ENCODE results near the gene THSD1.
"Not testable (repeated sequence)": the region's sequence is repeated elsewhere in the genome, so short reads cannot be mapped to it uniquely, and the experiment has no call there.

The THSD1 gene

DNA sequence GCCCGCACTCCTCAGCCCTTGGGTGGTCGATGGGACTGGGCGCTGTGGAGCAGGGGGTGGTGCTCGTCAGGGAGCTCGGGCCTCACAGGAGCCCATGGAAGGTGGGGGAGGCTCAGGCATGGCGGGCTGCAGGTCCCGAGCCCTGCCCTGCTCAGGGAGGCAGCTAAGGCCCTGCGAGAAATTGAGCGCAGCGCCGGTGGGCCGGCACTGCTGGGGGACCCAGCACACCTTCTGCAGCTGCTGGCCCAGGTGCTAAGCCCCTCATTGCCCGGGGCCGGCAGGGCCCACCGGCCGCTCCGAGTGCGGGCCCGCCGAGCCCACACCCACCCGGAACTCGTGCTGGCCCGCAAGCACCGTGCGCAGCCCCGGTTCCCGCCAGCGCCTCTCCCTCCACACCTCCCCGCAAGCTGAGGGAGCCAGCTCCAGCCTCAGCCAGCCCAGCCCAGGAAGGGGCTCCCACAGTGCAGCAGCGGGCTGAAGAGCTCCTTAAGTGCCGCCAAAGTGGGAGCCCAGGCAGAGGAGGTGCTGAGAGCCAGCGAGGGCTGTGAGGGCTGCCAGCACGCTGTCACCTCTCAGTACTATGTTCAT, 2.2 kb upstream of the THSD1 start:
- not testable (repeated sequence) for DNase-seq (ENCODE audit: low spot score)

DNA sequence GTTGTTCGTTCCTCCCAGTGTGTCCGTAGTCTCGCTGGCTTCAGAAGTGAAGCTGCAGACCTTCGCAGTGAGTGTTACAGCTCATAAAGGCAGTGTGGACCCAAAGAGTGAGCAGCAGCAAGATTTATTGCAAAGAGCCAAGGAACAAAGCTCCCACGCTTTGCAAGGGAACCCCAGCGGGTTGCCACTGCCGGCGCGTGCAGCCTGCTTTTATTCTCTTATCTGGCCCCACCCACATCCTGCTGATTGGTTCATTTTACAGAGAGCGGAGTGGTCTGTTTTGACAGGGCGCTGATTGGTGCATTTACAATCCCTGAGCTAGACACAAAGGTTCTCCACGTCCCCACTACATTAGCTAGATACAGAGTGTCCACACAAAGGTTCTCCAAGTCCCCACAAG, 1.5 kb upstream of the THSD1 start:
- DNase-seq (ENCODE audit: low spot score): not testable (repeated sequence)

DNA sequence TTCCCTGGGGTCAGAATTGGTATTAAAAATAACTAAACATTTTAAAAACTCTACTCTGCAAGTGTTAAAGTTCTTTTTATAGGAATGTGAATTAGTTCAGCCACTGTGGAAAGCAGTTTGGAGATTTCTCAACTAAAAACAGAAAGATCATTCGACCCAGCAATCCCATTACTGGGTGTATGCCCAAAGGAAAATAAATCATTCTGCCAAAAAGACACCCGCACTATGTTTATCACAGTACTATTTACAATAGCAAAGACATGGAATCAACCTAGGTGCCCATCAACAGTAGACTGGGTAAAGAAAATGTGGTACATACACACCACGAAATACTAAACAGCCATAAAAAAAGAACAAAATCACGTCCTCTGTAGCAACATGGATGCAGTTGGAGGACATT, 657 bp upstream of the THSD1 start:
- DNase-seq (ENCODE audit: low spot score): no peak

DNA sequence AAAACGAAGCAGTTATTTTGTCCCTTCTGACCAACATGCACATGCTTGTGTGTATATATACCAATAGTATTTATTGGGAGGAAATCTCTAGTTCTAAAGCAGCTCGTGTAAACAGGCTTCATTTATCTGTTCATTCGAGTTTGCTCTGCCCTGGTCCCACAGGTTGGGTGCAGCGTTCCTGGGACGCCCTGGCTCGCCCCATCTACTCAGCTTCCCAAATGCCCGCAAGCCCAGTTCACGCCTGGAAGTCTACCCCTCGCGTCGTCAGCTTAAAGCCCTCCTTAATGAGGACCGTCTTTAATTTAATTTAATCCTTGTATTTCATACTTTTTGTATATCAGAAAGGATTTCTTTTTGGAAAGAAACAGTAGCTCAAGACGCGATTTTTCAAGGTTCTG, 604 bp downstream of the THSD1 start:
- DNase-seq (ENCODE audit: low spot score): no peak

DNA sequence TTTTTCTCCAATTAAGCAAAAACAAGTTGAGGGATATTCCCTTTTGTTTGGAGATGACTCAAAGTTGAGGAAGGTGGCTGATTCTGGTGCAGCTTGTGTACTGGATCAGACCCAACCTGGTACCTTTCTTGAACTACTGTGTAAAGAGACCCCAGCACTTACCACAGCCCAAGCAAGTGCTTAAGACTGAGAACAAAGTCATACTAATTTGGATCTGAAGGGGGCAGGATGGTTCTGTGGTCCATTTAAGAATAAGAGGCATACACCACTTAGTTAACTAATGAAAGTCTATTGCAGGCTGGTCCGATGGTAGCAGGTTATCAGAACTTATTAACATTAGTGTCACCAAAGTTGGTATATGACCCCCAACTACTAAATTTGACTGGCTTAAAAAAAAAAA, 6.3 kb downstream of the THSD1 start:
- no peak for DNase-seq (ENCODE audit: low spot score)

DNA sequence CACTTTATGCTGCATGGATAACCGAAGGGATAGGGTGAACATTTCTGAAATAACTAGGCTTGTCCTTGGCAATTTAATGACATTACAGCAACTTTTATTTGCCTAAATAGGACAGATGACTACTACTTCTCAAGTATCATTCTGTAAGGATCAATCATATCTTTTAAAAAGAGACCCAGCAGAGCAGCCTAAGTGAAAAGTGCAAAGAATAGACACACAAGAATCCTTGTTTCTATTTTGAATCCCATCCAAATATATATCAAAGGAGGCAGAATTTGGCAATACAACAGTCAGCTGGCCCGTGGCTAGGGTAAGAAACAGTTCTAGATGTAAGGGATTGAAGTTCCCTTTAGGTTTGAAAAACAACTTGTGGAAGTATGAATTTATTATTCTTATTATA, 6.9 kb downstream of the THSD1 start:
- DNase-seq (ENCODE audit: low spot score): no peak

DNA sequence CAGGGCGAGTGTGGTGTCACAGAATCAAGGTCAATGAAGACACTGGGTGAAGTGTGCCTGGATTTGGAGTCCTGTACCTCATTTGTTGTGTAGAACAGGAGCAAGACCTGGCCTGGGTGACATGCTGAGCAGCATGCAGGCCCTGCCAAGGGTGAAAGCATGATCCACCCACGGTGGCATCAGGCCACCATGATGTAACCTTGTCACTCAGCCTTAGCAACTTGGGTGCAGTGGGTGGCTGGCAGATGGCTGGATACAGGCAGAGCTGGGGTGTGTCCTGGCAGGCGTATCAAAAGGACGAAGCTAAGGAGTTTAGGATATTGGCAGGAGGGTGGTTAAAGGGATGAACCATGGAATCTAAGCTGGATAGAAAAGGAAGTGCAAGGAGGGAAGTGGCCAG, 10.3 kb downstream of the THSD1 start:
- DNase-seq (ENCODE audit: low spot score): no peak

DNA sequence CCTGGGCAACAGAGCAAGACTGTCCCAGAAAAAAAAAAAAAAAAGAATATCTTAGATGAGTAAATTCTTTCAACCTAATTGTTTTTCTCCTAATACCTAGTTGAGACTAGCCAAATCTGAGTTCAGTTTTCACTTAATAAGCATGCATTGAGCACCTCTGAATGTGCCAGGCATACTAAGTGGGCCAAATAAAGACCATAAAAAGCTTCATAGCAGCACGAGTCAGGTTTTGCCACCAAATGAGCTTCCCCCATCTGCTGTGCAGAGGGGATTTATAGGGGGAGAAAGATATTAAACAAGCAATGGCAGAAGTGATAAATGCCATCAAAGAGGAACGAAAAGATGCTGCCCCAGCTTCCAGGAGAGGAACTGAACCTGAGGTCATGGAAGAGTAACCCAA, 11.4 kb downstream of the THSD1 start:
- DNase-seq (ENCODE audit: low spot score): no peak

DNA sequence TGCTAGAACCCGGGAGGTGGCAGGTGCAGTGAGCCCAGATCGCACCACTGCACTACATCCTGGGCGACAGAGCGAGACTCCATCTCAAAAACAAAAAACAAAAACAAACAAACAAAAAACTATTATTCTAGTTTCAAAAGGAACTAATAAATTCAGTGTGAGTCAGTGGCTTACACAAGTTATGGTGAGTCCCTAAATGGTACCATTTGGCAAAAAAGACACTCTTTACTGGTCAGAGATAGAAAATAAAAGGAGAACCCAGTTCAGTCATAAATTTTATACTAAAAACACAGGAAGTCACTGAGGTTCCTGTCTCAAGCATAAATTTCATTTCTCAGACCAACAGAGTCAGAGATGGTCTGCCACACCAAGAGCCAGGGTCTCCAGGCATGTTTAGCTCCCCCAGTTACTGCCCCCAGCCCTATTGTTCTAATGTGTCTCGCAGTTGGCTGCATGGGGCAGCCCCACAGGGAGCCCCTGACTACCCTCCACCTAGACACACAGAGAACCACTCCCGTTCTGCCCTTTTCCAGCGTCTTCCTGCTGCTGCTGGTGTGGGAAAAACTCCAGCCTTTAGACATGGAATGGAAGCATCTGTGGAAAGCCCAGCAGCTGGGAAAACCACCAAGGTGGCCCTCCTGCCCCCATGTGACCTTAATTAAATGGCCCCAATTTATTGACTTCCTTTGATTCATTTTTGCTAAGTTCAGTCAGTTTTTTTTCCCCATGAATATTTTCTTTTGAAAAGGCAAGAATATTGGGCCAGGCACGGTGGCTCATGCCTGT, 12.2 kb downstream of the THSD1 start:
- DNase-seq (ENCODE audit: low spot score): no peak

DNA sequence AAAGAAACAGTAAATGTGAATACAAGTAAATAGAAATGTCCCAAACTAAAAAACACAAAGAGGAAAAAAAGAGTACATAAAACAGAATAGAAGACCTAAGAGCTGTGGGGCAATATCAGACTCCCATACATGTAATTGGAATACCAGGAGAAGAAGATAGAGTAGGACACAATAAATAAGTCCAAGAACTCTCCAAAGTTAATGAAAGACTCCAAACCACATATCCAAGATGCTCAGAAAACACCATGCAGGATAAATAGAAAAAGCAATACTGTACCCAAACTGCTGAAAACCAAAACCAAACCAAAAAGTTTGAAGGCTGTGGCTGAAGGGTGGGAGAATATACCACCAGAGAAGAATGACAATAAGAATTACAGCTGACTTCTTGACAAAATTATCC, 18.3 kb downstream of the THSD1 start:
- no peak for DNase-seq (ENCODE audit: low spot score)

DNA sequence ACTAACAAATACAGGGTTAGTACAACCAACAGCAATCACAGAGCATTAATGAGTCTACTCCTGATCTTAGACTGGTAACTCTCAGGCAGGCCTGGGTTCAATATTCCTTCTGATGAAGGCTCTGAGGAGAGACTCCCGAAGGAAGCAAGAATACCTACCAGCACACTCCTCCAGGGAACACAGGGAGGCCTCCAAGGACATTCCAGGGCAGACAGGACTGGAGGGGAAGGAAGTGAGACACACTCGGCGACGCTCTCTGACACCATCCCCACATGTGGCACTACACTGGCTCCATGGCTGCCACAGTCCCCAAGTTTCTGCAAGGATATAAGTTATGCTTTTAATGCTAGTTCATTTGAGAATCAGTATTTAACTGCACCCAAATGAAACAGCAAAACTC, 20.1 kb downstream of the THSD1 start:
- DNase-seq (ENCODE audit: low spot score): no peak

DNA sequence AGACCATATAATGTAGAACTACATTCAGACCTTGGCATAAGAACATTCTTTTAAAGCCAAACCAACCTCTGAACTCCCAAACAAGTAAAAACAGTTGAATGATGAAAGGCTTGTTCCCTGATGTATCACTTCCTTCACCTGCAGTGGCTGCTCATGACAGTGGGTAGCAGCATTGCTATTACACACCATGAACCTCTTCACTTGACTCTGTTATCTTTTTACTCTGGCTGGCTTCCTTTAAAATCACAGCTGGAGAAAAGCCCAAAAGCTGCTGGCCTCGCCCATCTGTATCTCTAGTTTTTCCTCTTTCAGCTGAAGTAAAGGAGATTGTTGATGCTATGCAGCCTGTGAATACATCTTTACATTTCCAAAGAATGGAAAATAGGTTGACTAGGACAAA, 22.6 kb downstream of the THSD1 start:
- DNase-seq (ENCODE audit: low spot score): no peak

DNA sequence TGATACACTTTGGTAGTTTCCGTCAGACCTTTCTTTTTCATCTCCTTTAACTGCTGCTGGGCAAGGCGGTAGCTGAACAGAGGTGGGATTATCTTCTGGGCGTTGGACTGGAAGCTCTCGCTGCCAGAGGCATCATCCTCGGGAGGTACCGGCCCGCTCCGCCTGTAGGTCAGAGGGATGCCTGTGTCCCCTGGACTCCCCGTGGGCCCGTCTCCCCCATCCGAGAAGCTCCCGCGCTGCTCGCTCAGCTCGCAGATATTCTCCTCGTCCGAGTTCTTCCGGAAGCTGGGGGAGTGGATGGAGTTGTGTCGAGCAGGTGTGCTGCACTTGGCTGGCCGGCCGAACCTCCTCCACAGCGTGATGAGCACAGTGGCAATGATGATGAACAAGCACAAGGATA, 27.7 kb downstream of the THSD1 start:
- no peak for DNase-seq (ENCODE audit: low spot score)

DNA sequence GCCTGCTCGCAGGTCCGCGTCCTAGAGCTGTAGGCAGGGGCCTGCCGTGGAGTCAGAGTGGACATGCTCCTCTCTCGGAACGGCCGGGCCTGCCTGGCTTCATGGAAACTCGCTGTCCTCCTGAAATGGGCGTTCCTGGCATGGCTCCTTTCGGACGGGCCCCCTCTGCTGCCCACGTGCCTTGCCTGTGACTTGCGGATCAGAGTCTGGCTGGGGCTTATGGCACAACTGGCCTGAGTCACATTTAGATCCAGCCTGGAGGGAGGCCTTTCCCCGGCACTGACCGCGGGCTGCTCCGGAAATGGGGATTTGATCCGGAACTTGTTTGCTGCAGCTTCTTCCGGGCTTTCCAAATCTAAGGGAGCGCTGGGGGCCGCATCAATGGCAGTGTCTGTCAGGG, 28.1 kb downstream of the THSD1 start:
- DNase-seq (ENCODE audit: low spot score): no peak

DNA sequence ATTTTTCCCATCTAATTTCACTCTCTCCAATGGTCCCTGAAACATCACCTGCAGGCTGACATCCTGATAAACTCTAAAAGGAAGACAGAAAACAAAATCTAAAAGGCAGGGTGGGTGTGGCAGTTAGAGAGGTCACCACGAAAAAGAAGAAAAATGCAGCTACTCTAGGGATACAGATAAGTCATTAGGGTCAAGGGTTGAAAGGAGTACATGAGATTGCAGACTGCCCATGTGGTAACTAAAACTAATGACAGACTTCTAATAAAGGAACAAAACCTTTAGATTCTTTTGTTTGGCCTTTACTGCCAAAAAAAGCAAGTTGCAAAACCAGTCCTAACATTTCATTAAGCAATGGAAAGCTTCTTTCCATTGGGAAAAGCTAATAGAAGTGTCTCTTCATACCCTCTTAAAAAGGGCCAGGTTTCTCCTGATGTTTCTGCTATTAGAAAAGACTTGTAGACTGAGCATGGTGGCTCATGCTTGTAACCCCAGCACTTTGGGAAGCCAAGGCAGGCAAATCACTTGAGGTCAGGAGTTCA, 31.0 kb downstream of the THSD1 start:
- no peak for DNase-seq (ENCODE audit: low spot score)

DNA sequence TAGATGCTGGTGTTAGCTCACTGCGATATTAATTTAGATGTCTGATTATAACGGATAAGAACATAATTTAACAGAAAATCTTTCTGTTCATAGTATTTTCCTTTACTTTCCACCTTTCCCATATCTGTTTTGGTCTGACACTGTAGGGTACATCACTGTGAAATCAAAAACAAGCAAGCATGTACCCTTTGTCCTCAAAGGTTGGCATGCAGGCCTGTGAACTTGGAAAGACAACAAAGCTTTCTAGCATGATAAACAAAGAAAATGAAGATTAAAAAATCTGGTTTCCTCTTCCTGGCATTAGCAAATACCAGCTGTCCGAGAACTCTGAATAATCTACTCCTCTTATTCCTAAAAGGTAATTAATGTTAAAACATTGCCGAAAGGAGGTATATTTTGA, 31.6 kb downstream of the THSD1 start:
- DNase-seq (ENCODE audit: low spot score): no peak

DNA sequence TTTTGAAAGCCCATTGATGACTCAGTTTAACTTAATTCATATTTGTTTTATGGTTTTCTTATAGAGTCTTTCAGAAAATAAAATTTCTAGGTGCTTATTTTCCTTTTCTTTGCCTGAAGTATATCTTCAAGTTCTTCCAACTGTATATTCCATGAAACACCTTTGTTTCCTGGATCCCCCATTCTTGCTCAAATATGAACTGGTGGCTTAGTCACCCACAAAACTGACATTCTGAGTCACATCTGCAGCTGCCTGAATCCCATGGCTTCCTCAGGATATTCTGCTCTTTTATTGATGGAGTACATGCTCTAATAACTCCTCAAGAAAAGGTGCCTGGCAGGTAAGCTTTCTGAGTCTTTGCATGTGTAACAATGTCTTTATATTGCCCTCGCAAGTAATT, 32.7 kb downstream of the THSD1 start:
- DNase-seq (ENCODE audit: low spot score): not testable (repeated sequence)

DNA sequence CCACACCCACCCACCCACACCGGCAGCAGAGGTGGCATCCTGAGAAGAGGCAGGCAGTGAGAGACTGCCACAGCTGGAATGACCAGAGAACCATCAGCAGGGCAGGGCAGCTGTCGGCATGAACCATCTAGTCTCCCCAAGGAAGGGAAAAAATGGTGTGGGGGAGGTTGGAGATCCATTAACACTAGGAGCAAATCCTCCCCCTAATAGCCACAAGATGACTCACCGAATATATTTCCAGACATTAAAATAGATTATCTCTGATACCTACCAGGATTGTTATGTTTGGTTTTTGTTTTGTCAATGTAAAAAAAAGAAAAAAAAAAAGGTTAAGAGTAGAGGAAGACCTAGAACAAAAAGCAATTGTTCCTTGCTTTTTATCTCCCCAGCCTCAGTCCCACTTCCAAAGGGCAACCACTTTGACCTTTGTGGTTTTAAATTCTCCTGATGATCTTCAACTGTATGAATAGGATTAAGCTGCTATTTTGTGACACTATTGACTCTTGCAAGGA, 34.2 kb downstream of the THSD1 start:
- no peak for DNase-seq (ENCODE audit: low spot score)

DNA sequence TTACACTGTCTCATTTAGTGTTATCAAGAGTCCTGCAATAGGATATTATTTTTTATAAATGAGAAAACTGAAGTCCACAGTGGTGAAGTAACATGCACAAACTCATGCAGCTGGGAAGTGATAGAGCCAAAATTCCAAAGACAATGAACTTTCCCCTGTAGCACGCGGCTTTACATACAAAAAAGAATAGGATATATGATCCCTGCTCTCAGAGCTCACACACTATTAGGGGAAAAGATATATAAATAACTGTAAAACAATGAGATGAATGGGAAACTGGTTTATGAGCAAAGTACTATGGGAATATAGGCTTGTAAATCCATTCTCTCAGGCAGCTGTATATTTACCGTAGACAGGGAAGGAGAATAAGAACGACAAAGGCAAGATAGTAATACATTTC, 39.7 kb downstream of the THSD1 start:
- DNase-seq (ENCODE audit: low spot score): no peak

DNA sequence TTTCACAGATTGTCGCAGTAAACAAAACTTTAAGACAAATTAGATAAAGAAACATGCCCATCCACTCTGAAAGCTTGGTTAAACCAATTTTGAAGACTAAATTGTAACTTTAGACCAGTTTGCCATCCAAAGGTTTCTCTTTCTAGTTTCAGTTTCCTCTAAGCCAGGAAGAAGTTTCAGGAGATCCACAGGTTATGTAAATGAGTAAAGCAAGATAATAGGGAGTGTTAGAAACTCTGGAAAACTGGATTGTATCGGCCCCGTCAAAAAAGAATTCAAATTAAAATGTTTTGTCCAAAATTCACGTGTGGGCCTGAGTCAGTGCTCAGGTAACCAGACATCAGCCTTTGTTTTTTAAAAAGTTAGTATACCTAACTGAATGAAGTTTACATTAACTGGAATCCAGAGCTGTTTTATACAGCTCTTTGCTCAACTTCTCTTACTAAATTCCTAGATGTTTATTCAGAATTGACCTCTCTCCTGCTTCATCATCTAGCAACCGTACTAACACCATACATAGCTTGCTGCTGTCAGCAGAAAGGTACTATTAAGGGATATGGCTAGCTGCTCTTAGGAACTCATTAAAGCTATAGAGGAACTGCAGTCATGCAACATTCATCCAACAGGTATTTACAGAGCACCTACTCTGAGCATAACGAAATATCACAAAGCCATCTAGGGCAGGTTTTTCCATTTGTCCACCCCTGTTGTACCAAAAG, 43.6 kb downstream of the THSD1 start:
- not testable (repeated sequence) for DNase-seq (ENCODE audit: low spot score)

DNA sequence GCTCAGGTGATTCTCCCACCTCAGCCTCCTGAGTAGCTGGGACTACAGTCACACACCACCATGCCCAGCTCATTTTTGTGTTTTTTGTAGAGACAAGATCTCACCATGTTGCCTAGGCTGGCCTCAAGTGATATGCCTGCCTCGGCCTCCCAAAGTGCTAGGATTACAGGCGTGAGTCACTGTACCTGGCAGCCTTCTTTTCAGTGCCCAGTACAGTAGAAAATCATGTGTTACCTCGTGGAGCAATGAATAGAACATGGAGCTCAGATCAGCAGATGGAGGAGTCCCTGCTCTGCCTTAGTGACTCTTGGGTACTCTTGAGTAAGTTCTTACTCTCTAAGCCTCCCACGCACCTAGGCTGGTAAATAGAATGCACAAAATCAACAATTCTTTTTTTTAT, 44.7 kb downstream of the THSD1 start:
- no peak for DNase-seq (ENCODE audit: low spot score)

DNA sequence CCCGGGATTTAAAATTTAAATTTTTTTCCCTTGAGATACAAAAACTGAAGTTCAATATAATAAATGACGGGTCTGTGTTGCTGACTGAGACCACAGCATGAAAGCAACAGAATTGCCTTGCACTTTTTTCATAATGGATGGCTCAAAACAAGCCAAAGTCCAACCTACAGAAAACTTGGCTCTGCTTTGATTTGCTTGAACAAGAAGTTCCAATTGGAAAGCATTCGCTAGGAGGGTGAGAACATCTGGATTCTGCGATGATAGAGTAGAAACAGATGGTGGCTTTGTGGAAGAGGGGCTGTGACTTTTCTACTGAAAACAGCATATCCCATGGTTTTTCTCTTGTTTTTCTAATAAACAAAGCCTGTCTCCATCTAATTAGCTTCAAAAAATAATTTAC, 46.4 kb downstream of the THSD1 start:
- no peak for DNase-seq (ENCODE audit: low spot score)

DNA sequence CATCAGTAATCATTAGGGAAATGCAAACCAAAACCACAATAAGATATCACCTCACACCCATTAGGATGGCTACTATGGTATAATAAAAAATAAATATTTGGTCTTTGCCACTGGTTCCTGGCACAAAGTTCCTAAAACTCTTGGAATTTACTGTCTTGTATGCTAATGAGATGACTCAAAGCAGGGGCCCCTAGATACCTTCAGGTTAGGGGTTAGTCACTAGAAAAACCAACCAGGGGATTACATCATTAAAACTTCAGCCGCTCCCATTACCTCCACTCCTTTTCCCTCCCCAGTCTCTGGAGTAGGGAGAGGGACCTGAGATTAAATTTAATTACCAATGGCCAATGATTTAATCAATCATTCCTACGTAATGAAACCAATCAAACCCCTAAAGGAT, 49.6 kb downstream of the THSD1 start:
- DNase-seq (ENCODE audit: low spot score): no peak

All from HuH-7.5 (cell line).